ENCODE data around the gene PRSS53.

GRCh38 chr16:31067342-31067741 lies 21.4 kb downstream of the PRSS53 start:
- TF ChIP-seq CTCF (conservative IDR thresholded peaks at IDR 0.05; ENCODE audit: low read length) (no peak), EZH2phosphoT487 (IDR thresholded peaks at IDR 0.05; ENCODE audit: borderline replicate concordance, low read depth, low read length) (no peak)
